Gastroesophageal sphincter (tissue), 4 donors: ENCODE results near the gene DLG3. TPM values are rescaled to one million over a fixed set of nuclear protein-coding genes. Genes with fewer than 3 reads are reported as not detected.

ENCODE experiments used
- ATAC-seq: fragments of 150-250 bp; one replicate; pipeline ENCODE4 v1.9.1; 2016; ENCODE audit warnings: mild to moderate bottlenecking, moderate library complexity
- H3K27ac ChIP-seq, 4 donors: fragments of 200-600 bp; sonication (generic) in 3 of 4; 1 replicate in 3 of 4; 2 replicates in 1 of 4; pipeline ENCODE4 v1.5.1; 2016 to 2019
- H3K27me3 ChIP-seq: fragments of 200-600 bp; sonication (generic); one replicate; pipeline ENCODE4 v1.5.1; 2019
- H3K36me3 ChIP-seq, 2 donors: fragments of 200-600 bp; sonication (generic); one replicate each; pipeline ENCODE4 v1.5.1; 2019; ENCODE audit warnings: control low read depth in 1 of 2
- H3K4me1 ChIP-seq, 3 donors: fragments of 200-600 bp; sonication (generic); 1 replicate in 2 of 3; 2 replicates in 1 of 3; pipeline ENCODE4 v1.5.1; 2016 to 2019; ENCODE audit warnings: control low read depth in 2 of 3
- H3K4me3 ChIP-seq, 2 donors: fragments of 200-600 bp; sonication (generic); one replicate each; pipeline ENCODE4 v1.5.1; 2019; ENCODE audit warnings: mild to moderate bottlenecking in 1 of 2, moderate library complexity in 1 of 2
- H3K9me3 ChIP-seq, 3 donors: fragments of 200-600 bp; sonication (generic); one replicate each; pipeline ENCODE4 v1.5.1; 2017 to 2019; ENCODE audit warnings: control low read depth in 2 of 3
- EP300 ChIP-seq: sonication (generic); formaldehyde crosslinking; IDR thresholded peaks from one replicate; pipeline ENCODE4 v1.6.1; 2017; ENCODE audit warnings: antibody characterized with exemption, mild to moderate bottlenecking
- POLR2A ChIP-seq, 2 donors: fragments of 450-650 bp; IDR thresholded peaks; one replicate each; pipeline ENCODE4 v1.6.1; 2017; ENCODE audit warnings: antibody characterized with exemption in 2 of 2, mild to moderate bottlenecking in 2 of 2, moderate library complexity in 1 of 2
- POLR2AphosphoS5 ChIP-seq: sonication (generic); formaldehyde crosslinking; IDR thresholded peaks from one replicate; pipeline ENCODE4 v1.6.1; 2017; ENCODE audit warnings: antibody characterized with exemption
- WGBS, 2 donors: methylation state at CpG; one replicate each; pipeline ENCODE4 v1.1.5; 2018; ENCODE audit warnings: low coverage in 1 of 2; 5-methylcytosine and 5-hydroxymethylcytosine counted together
- total RNA-seq, 4 donors: library from RNA; depleted of rRNA; stranded (reverse); fragments of >200 nt; gene quantifications; one replicate each; pipeline ENCODE4 v1.1.0, GENCODE V29; 2016
- TF ChIP-seq, protein P1 (sequence below), 4 experiments: fragments of 200-600 bp in 2 of 4; fragments of 450-650 bp in 2 of 4; sonication (generic) in 1 of 4; IDR thresholded peaks; one replicate each; pipeline ENCODE4 v1.5.1; 2017 to 2019; ENCODE audit warnings: antibody characterized with exemption in 4 of 4, mild to moderate bottlenecking in 2 of 4, moderate library complexity in 2 of 4

DLG3 gene
- total RNA-seq, 4 donors from 2014 or later, result 22.3 to 46.2 (median 26.8) TPM

- Histone ChIP-seq H3K4me1 (peaks cover 0 to 14% (median 0%) of the 10 kb centered on the region in 3 donors), H3K4me3 (no peak overlapping the region), H3K9me3 (no peaks in the 10 kb centered on the region), H3K36me3 (no peaks in the 10 kb centered on the region), H3K27ac (no peak overlapping the region), H3K27me3 (peaks cover 8% of the 10 kb centered on the region)
- no peak for ATAC-seq
- 36 to 61% methylated on average over 2 of the region's 2 CpGs for WGBS, 2 donors
- TF ChIP-seq POLR2A (IDR thresholded peaks at IDR 0.05), result no peak
- TF ChIP-seq, protein P1, sequence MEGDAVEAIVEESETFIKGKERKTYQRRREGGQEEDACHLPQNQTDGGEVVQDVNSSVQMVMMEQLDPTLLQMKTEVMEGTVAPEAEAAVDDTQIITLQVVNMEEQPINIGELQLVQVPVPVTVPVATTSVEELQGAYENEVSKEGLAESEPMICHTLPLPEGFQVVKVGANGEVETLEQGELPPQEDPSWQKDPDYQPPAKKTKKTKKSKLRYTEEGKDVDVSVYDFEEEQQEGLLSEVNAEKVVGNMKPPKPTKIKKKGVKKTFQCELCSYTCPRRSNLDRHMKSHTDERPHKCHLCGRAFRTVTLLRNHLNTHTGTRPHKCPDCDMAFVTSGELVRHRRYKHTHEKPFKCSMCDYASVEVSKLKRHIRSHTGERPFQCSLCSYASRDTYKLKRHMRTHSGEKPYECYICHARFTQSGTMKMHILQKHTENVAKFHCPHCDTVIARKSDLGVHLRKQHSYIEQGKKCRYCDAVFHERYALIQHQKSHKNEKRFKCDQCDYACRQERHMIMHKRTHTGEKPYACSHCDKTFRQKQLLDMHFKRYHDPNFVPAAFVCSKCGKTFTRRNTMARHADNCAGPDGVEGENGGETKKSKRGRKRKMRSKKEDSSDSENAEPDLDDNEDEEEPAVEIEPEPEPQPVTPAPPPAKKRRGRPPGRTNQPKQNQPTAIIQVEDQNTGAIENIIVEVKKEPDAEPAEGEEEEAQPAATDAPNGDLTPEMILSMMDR (IDR thresholded peaks at IDR 0.05), result no peak
- no peak for TF ChIP-seq POLR2AphosphoS5
- no peak for TF ChIP-seq EP300
Observed at GRCh38 chrX:70437011-70437410, 7.6 kb upstream of the DLG3 start.

DNA sequence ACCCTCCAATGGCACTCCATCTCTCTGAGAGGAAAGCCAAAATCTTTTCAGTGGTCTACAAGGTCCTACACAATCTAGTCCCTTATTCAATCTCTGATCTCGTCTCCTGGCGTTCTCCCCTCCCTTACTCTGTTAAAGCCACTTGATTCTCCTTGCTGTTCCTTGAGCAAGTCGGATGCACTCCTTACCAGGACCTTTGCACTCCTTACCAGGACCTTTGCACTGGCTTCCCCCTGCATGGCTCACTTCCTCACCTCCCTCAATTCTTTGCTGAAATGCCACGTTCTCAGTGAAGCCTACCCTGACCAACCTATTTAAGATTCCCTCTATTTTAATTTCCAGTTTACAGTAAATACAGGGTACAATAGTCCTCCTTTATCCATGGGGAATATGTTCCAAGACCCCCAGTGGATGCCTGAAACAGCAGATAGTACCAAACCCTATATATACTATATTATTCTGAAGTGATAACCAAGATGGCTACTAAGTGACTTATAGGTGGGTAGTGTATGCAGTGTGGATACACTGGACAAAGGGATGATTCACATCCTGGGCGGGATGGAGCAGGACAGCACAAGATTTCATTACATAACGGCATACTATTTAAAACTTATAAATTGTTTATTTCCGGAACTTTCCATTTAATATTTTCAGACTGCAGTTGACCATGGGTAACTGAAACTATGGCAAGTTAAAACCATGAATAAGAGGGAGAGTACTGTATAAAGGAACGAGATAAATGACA, 6.5 kb upstream of the DLG3 start:
- Histone ChIP-seq H3K4me3 (no peak overlapping the region), H3K9me3 (no peaks in the 10 kb centered on the region), H3K4me1 (peaks cover 0 to 14% (median 0%) of the 10 kb centered on the region in 3 donors), H3K27me3 (peaks cover 8% of the 10 kb centered on the region), H3K27ac (no peak overlapping the region), H3K36me3 (no peaks in the 10 kb centered on the region)
- TF ChIP-seq POLR2AphosphoS5, result no peak
- TF ChIP-seq, protein P1 (IDR thresholded peaks at IDR 0.05), result no peak
- no peak for TF ChIP-seq EP300
- no peak for TF ChIP-seq POLR2A (IDR thresholded peaks at IDR 0.05)
- 75 to 78% methylated on average over 4 to 7 of the region's 8 CpGs for WGBS, 2 donors
- ATAC-seq, result no peak

DNA sequence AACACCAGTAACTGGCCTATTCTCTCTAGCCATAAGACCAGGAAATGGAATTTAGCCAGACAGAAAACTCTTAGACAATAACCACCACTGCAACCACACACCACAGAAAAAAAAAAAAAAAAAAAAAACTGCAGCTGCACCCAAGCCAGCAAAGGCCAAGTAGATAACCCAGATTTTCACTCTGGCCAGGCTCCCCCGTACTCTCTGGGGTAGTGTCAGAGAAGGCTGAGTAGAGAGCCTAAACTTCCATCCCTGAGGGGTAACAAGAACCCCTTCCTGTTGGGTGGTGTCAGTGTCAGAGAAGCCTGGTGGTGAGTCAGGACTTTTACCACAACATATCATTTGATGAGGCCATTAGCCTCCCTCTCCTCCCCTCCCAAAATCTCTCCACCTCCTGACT, 5.6 kb upstream of the DLG3 start:
- no peak overlapping the region for H3K4me3 ChIP-seq
- WGBS, 2 donors, result no CpG with 5 or more reads among the region's 1 CpG
- peaks cover 0 to 8% (median 0%) of the 10 kb centered on the region in 3 donors for H3K4me1 ChIP-seq
- no peaks in the 10 kb centered on the region for H3K36me3 ChIP-seq
- no peaks in the 10 kb centered on the region for H3K9me3 ChIP-seq
- peaks cover 8% of the 10 kb centered on the region for H3K27me3 ChIP-seq
- TF ChIP-seq EP300, result no peak
- TF ChIP-seq POLR2A (IDR thresholded peaks at IDR 0.05), result no peak
- TF ChIP-seq, protein P1 (IDR thresholded peaks at IDR 0.05), result no peak
- no peak for TF ChIP-seq POLR2AphosphoS5
- no peak overlapping the region for H3K27ac ChIP-seq
- ATAC-seq, result no peak

DNA sequence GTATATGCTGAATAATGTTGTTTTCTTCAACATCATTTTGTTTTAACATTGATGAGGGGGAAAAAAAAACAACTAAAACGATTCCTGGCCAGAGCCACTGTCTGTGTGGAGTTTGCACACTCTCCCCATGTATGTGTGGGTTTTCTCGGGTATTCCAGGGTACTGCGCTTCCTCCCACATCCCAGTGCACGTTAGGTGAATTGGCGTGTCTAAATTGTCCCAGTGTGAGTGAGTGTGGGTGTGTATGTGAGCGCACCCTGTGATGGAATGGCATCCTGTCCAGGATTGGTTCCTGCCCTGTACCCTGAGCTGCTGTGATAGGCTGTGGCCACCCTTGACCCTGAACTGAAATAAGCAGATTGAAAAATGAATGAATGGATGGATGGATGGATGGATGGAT, 2.4 kb upstream of the DLG3 start:
- no peaks in the 10 kb centered on the region for H3K36me3 ChIP-seq
- no peak overlapping the region for H3K4me3 ChIP-seq
- H3K9me3 ChIP-seq, result no peaks in the 10 kb centered on the region
- WGBS, 2 donors, result 49 to 80% methylated on average over 1 to 2 of the region's 6 CpGs
- no peak for ATAC-seq
- H3K27me3 ChIP-seq, result peaks cover 20% of the 10 kb centered on the region
- no peak overlapping the region for H3K27ac ChIP-seq
- no peak for TF ChIP-seq EP300
- TF ChIP-seq POLR2A (IDR thresholded peaks at IDR 0.05), result no peak
- TF ChIP-seq POLR2AphosphoS5, result no peak
- TF ChIP-seq, protein P1 (IDR thresholded peaks at IDR 0.05), result no peak
- peaks cover 0 to 11% (median 0%) of the 10 kb centered on the region in 3 donors for H3K4me1 ChIP-seq
